GM12878 (cell line): ENCODE results near the gene MAPK1.

ENCODE experiments used
- ESRRA ChIP-seq: IDR thresholded peaks from 2 replicates; pipeline ENCODE4 v1.6.1; 2012; ENCODE audit warnings: mild to moderate bottlenecking, low read length, improper control_type of control experiment
- MTA3 ChIP-seq: IDR thresholded peaks from 2 replicates; pipeline ENCODE4 v1.6.1; 2012; ENCODE audit warnings: low read length, inconsistent platforms, borderline replicate concordance
- POLR2A ChIP-seq: IDR thresholded peaks from 2 replicates; pipeline ENCODE4 v1.6.1; 2011; ENCODE audit warnings: low read depth, mild to moderate bottlenecking, low read length
- USF1 ChIP-seq: IDR thresholded peaks from 2 replicates; pipeline ENCODE4 v1.6.1; 2011; ENCODE audit warnings: borderline replicate concordance, low read depth, mild to moderate bottlenecking, moderate library complexity, mixed read lengths, low read length; ENCODE audit not compliant: insufficient read depth; ENCODE audit errors: extremely low read length

- TF ChIP-seq POLR2A, result no peak
- TF ChIP-seq ESRRA, result no peak
- TF ChIP-seq USF1, result no peak
- TF ChIP-seq MTA3, result no peak
These were observed 154.6 kb downstream of the MAPK1 start for GRCh38 chr22:21712751-21713427.
